K562 (cell line): Measurements from ENCODE around the gene BEST1. TPM values are rescaled to one million over a fixed set of nuclear protein-coding genes. Genes with fewer than 3 reads are reported as not detected.

Source experiments
- CBFA2T2 ChIP-seq: fragments of 450-650 bp; conservative IDR thresholded peaks from 2 replicates; pipeline ENCODE4 v1.6.1; 2017; ENCODE audit warnings: mild to moderate bottlenecking
- CREBBP ChIP-seq: IDR thresholded peaks from one replicate; pipeline ENCODE4 v1.6.1; 2012; ENCODE audit warnings: low read depth, mild to moderate bottlenecking, control low read depth, inconsistent platforms, low read length
- ELF4 ChIP-seq: fragments of 450-650 bp; formaldehyde crosslinking; IDR thresholded peaks from 2 replicates; pipeline ENCODE4 v1.4.0; 2022; ENCODE audit warnings: missing genetic modification characterization
- FOXJ3 ChIP-seq: sonication (generic); formaldehyde crosslinking; IDR thresholded peaks from 2 replicates; pipeline ENCODE4 v1.4.0; 2020; ENCODE audit warnings: mild to moderate bottlenecking, missing genetic modification reagents
- HLTF ChIP-seq: fragments of 450-650 bp; IDR thresholded peaks from 2 replicates; pipeline ENCODE4 v1.6.1; 2016
- NCOA1 ChIP-seq: fragments of 450-650 bp; IDR thresholded peaks from 2 replicates; pipeline ENCODE4 v1.6.1; 2016; ENCODE audit warnings: low read depth
- REST ChIP-seq, 2 experiments: fragments of 450-650 bp; formaldehyde crosslinking in 1 of 2; IDR thresholded peaks; 2 replicates each; pipeline versions ENCODE4 v1.4.0 to v1.6.1; 2014 to 2020; ENCODE audit warnings: mild to moderate bottlenecking in 2 of 2, borderline replicate concordance in 1 of 2, low read depth in 1 of 2
- RREB1 ChIP-seq: fragments of 250-450 bp; sonication (Bioruptor Pico); IDR thresholded peaks from 2 replicates; pipeline ENCODE4 v1.4.0; 2020
- ZNF24 ChIP-seq: fragments of 450-650 bp; IDR thresholded peaks from 2 replicates; pipeline ENCODE4 v1.6.1; 2016
- ZNF253 ChIP-seq: fragments of 250-450 bp; sonication (Bioruptor Pico); conservative IDR thresholded peaks from 2 replicates; pipeline ENCODE4 v1.6.1; 2021; ENCODE audit warnings: mild to moderate bottlenecking
- ZNF717 ChIP-seq: fragments of 250-450 bp; sonication (Bioruptor Pico); IDR thresholded peaks from 2 replicates; pipeline ENCODE4 v1.5.0; 2021
- ZNF830 ChIP-seq: fragments of 250-450 bp; sonication (Bioruptor Pico); IDR thresholded peaks from 2 replicates; pipeline ENCODE4 v1.5.0; 2021; ENCODE audit warnings: mild to moderate bottlenecking
- polyA plus RNA-seq, 8 experiments: library from polyadenylated mRNA; depleted of rRNA in 4 of 8; stranded (reverse) in 5 of 8; unstranded in 3 of 8; fragments of >200 nt; fragmentation: Nextera tagmentation in 2 of 8; fragmentation: Illumina TruSeq in 1 of 8; extraction: Ambion mirVana in 2 of 8; extraction: Trizol in 1 of 8; gene quantifications; 2 replicates each; pipeline versions ENCODE4 v1.2.1 to v1.2.3, GENCODE V29; 2011 to 2014; ENCODE audit warnings: inconsistent platforms in 1 of 8, missing spikeins in 1 of 8
- total RNA-seq, 7 experiments: library from RNA; depleted of rRNA in 6 of 7; stranded (reverse); fragments of >200 nt in 6 of 7; fragmentation: Illumina TruSeq in 2 of 7; extraction: Trizol in 2 of 7; gene quantifications; 2 replicates each; pipeline versions ENCODE4 v1.2.1 to v1.2.3, GENCODE V29; 2011 to 2021; ENCODE audit warnings: low replicate concordance in 1 of 7
- TF ChIP-seq, protein P1 (sequence below): fragments of 450-650 bp; IDR thresholded peaks from 2 replicates; pipeline ENCODE4 v1.6.1; 2016

Gene BEST1
- total and polyA plus RNA-seq, 9 of the 15 experiments (the other 6 are each of a cell fraction or from before 2014, with no cell fraction given): 0.07 to 1.3 (median 0.40) TPM

DNA sequence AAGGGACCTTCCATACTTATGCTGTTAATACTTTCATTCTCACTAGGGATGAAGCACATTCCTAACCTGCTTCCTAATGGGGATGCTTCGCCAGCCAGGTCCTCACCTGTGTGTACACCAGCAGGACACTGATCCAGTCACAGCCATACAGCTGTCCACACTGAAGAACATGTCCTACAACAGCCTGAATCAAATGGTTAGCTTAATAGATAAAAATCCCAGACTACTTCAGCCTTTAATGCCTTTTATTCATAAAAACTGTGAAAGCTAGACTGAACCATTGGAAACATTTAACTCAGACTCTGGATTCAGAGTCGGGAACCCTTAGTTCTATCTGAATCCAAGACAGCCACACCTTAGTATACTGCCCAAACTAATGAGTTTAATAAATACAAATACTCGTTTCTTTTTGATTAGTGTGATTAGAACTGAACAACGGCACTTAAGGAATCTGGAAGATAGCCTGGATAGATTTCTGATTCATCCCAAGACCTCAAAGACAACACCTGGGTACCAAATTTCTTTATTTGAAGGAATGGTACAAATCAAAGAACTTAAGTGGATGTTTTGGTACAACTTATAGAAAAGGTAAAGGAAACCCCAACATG, 14.0 kb downstream of the BEST1 start (continued):
- TF ChIP-seq REST (IDR thresholded peaks at IDR 0.05; ENCODE audit: borderline replicate concordance) (no peak), REST (CRISPR knock-in tag; IDR thresholded peaks at IDR 0.05; ENCODE audit: low read depth) (no peak), NCOA1 (no peak), ZNF717 (peak; percentile 85; the same call in 1 of the 2 replicates), ELF4 (CRISPR knock-in tag) (peak; percentile 97), CBFA2T2 (no peak), FOXJ3 (CRISPR knock-in tag) (no peak), RREB1 (no peak), HLTF (no peak), ZNF24 (no peak), CREBBP (no peak), ZNF830 (CRISPR knock-in tag) (0 out of 2 replicates have a peak, but pooled peaks have one; percentile 3), ZNF253 (CRISPR knock-in tag) (peak; percentile 67; the same call in 1 of the 2 replicates)
- TF ChIP-seq, protein P1, sequence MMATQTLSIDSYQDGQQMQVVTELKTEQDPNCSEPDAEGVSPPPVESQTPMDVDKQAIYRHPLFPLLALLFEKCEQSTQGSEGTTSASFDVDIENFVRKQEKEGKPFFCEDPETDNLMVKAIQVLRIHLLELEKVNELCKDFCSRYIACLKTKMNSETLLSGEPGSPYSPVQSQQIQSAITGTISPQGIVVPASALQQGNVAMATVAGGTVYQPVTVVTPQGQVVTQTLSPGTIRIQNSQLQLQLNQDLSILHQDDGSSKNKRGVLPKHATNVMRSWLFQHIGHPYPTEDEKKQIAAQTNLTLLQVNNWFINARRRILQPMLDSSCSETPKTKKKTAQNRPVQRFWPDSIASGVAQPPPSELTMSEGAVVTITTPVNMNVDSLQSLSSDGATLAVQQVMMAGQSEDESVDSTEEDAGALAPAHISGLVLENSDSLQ: no peak
